Retinal pigment epithelial cell (primary cell): ENCODE results near the gene POLR3H.
A peak's percentile ranks its signal among the peaks of the same experiment; 100 is the strongest.

Experiments
- DNase-seq: peaks from one replicate; pipeline ENCODE4 v3.0.0-alpha.2; 2010; ENCODE audit warnings: low read depth
- H3K4me3 ChIP-seq: 2 replicates; pipeline ENCODE4 v1.5.1; 2011; ENCODE audit warnings: mild to moderate bottlenecking, low read length, control low read depth, moderate library complexity
- TF ChIP-seq, protein P1 (sequence below): conservative IDR thresholded peaks from 2 replicates; pipeline ENCODE4 v1.5.1; 2011; ENCODE audit warnings: low read depth, low read length, control low read depth, inconsistent platforms

Gene POLR3H

DNA sequence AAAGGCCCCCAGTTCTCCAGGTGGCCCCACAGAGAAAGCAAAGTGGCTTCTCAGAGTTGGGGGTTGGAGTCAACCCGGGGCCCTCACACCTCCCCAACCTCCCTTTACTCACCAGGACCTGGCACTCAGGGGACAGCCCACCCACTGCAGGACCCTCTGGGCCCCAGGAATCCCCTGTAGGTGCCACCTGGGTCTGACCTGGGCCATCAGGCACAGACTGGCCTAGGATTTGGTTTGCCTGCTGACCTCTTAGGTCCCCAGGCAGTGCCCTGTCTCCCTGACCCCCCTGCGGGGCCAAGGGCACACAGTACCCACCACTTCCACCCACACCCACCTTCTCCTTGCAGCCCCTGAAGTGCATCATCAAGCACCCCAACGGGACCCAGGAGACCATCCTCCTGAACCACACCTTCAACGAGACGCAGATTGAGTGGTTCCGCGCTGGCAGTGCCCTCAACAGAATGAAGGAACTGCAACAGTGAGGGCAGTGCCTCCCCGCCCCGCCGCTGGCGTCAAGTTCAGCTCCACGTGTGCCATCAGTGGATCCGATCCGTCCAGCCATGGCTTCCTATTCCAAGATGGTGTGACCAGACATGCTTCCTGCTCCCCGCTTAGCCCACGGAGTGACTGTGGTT is 16.0 kb downstream of the POLR3H start:
- TF ChIP-seq, protein P1, sequence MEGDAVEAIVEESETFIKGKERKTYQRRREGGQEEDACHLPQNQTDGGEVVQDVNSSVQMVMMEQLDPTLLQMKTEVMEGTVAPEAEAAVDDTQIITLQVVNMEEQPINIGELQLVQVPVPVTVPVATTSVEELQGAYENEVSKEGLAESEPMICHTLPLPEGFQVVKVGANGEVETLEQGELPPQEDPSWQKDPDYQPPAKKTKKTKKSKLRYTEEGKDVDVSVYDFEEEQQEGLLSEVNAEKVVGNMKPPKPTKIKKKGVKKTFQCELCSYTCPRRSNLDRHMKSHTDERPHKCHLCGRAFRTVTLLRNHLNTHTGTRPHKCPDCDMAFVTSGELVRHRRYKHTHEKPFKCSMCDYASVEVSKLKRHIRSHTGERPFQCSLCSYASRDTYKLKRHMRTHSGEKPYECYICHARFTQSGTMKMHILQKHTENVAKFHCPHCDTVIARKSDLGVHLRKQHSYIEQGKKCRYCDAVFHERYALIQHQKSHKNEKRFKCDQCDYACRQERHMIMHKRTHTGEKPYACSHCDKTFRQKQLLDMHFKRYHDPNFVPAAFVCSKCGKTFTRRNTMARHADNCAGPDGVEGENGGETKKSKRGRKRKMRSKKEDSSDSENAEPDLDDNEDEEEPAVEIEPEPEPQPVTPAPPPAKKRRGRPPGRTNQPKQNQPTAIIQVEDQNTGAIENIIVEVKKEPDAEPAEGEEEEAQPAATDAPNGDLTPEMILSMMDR = no peak
- no peak for DNase-seq
- no peak overlapping the region for H3K4me3 ChIP-seq

DNA sequence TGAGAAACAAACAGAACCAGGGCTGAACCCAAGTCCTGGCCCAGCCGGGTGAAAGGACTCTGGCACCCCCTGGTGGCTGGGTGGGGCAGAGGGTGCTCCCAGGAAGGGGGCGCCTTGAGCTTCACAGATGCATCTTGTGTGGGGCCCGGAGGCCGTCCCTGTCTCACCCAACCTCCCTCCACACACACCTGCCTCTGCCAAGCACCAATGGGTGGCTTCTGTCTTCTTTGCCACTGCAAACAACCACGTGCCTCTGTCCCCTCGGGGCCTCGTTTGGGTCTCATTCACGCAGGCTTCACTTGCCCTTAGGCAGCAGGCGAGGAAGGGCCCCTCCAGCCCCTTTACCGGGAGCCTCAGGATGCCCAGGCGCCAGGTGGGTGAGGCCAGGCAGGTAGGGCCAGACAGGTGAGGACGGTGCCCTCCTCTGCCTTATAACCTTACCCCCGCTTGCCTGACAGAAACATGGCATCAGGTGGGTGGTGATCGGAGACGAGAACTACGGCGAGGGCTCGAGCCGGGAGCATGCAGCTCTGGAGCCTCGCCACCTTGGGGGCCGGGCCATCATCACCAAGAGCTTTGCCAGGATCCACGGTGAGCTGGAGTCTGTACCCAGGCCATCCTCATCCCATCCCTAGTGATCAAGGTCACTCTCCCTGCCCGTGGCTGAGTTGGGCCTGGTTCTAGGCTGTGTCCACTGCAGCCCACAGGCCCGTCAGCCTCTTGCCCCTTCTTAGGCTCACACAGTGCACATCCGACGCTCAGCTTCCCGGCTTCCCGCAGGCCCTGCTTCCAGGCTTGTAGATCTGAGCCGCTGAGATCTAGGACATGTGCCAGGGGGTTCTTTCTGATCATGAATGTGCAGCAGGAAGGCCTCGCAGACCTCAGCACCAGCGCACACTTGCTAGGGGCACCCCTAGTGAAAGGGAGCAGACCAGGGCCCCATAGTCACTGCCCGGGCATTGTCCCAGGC is 17.2 kb downstream of the POLR3H start:
- TF ChIP-seq, protein P1 = peak; percentile 88
- no peak for DNase-seq
- H3K4me3 ChIP-seq = no peak overlapping the region

DNA sequence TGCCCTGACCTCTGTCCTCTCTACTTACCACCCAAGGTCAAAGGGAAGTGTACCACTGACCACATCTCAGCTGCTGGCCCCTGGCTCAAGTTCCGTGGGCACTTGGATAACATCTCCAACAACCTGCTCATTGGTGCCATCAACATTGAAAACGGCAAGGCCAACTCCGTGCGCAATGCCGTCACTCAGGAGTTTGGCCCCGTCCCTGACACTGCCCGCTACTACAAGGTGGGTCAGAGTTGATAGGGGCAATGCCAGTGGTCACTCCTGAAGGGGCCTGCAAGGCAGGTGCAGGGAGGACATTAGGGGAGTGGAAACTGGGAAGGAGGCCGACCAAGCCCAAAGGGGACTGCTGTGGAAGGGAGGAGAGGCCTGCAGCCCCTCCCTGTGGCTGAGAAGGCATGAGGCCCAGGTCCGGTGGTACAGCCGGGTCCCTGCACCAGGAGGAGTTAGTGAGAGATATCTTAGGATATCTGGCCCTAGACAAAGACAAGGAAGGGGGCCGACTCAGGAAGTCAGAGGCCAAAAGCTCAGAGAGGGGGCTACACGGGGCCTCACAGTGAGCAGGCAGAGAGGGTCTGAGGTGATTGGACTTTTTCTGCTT is 17.9 kb downstream of the POLR3H start:
- no peak for DNase-seq
- TF ChIP-seq, protein P1 = no peak
- no peak overlapping the region for H3K4me3 ChIP-seq

DNA sequence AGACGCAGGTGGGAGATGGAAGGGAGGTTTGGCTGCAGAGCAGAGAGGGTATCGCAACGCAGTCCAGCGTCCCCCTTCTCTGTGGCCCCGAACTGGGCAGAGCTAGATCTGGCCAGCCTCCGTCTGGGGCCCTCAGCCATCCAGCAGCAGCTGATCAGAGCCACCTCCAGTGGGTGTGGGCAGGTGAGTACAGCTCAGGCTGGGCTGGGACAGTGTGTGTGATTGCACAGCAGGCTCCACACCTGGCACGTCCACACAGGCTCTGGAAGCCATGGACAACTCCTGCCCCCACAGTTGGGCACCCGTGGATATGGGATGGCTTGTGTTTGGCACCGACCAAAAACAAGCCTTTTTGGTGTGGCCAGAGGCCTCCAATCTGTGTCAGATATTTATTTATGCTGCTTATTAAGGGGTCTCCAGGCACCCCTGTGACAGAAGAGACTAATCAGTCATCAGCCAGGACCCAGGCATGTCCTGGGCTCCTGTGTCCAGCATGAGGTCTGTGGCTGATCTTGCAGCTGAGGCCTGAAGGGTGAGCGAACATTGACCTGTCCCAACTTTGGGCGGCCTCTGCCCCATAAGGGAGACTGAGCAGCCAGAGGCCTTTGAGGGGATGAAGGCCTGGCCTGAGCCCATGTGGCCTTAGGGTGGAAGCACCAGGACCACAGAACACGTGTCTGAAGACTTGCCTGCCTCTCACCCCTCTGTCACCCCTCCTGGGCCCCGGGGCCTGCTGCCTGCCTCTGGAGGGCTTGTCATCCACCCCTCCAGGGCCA is 18.6 kb downstream of the POLR3H start:
- H3K4me3 ChIP-seq = no peak overlapping the region
- no peak for DNase-seq
- TF ChIP-seq, protein P1 = no peak

DNA sequence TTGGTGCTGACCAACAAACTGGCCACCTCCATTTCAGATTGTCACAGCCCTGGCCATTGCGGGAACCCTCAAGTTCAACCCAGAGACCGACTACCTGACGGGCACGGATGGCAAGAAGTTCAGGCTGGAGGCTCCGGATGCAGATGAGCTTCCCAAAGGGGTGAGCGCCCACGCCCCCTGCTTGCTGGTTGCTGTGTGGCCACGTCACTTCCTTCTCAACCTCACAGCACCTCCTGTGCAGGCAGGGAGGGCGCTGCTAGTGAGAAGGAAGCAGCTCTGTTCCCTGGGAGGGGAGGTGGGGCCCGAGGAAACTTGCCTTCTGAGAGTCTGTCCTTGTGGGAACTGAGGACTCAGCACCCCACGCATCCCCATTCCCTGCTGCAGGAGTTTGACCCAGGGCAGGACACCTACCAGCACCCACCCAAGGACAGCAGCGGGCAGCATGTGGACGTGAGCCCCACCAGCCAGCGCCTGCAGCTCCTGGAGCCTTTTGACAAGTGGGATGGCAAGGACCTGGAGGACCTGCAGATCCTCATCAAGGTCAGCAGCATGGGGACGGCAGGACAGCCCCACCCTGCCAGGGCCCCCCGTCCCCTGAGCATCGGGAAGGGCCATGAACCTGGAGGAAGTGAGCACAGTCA is 19.3 kb downstream of the POLR3H start:
- TF ChIP-seq, protein P1 = no peak
- H3K4me3 ChIP-seq = no peak overlapping the region

DNA sequence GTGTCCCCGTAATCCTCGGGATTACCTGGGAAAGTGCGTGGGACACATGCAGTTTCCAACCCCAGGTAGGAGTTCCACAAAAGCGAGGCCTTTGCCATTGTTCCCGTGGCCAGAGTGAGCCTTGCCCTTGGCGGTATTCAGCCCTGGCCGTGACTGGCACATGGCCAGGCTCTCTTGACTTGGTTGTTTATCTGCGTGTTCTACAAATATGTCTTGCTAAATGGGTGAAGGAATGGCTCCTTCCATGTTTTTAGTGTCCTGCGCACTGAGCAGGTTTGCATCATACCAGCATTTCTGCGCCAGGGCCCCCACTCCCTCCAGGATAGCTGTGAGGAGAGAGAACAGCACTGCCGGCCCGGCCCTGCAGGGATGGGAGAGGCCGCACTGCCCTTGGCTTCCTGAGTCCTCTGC is 20.0 kb downstream of the POLR3H start:
- TF ChIP-seq, protein P1 = no peak
- DNase-seq = no peak
- H3K4me3 ChIP-seq = no peak overlapping the region

More for the DNA sequence above, 19.3 kb downstream of the POLR3H start:
- DNase-seq = no peak
